K562 (cell line): ENCODE measurements around the gene PDE9A. TPM values are rescaled to one million over a fixed set of nuclear protein-coding genes. Genes with fewer than 3 reads are reported as not detected.

Experiments used
- ATAC-seq: fragments of 200-7000 bp; cut with Tn5 transposase; 3 replicates; pipeline ENCODE4 v1.9.1; 2020; ENCODE audit warnings: moderate library complexity
- BruUV-seq: library from RNA; stranded (reverse); fragments of 400-500 nt; replicated peaks from 2 replicates; lab custom pipeline; 2021; lab: Mats Ljungman, UMichigan
- CTCF ChIA-PET: fragments of 300-600 bp; formaldehyde crosslinking; extraction: SDS; loops from one replicate; lab custom pipeline; 2021; ENCODE audit warnings: low intra/inter-chr PET ratio; lab: Yijun Ruan, JAX
- POLR2A ChIA-PET: fragments of 300-600, 350-650 bp; sonication (Branson Sonifier 250); formaldehyde crosslinking; extraction: SDS; loops from one replicate; lab custom pipeline; 2021; ENCODE audit warnings: antibody characterized with exemption, inconsistent platforms; lab: Yijun Ruan, JAX
- DNase-seq, 4 experiments: peaks; one replicate each; pipeline versions ENCODE4 v3.0.0 to v3.0.0-alpha.2; 2011 to 2018; ENCODE audit warnings: low spot score in 3 of 4, mixed read lengths in 3 of 4; ENCODE audit errors: extremely low read depth in 1 of 4
- FAIRE-seq: peaks from 2 replicates; lab custom pipeline; 2011; peaks lifted over from hg19 to GRCh38; lab: Jason Lieb, UNC
- H2AFZ ChIP-seq: 2 replicates; pipeline ENCODE4 v1.6.0; 2011; ENCODE audit warnings: low read depth, low read length, control low read depth, inconsistent platforms
- H3K27ac ChIP-seq: fragments of 200-600 bp; 3 replicates; pipeline ENCODE4 v1.8.0; 2011; ENCODE audit warnings: low read depth, mild to moderate bottlenecking, control low read depth, inconsistent platforms, low read length, moderate library complexity, mixed read lengths; ENCODE audit errors: extremely low read depth
- H3K27me3 ChIP-seq, 2 experiments: fragments of 300-600 bp in 1 of 2; 2 replicates in 1 of 2; 3 replicates in 1 of 2; pipeline versions ENCODE4 v1.6.0 to v1.8.0; 2011; ENCODE audit warnings: inconsistent platforms in 2 of 2, low read length in 2 of 2, mild to moderate bottlenecking in 1 of 2, mixed read lengths in 1 of 2, moderate library complexity in 1 of 2; ENCODE audit not compliant: control insufficient read depth in 2 of 2, insufficient read depth in 2 of 2
- H3K36me3 ChIP-seq: fragments of 300-600 bp; 3 replicates; pipeline ENCODE4 v1.8.0; 2011; ENCODE audit warnings: mild to moderate bottlenecking, low read length, inconsistent platforms; ENCODE audit not compliant: control insufficient read depth, insufficient read depth
- H3K4me1 ChIP-seq, 2 experiments: fragments of 200-600 bp in 1 of 2; replicated peaks in 1 of 2; 2 replicates in 1 of 2; 3 replicates in 1 of 2; pipeline versions ENCODE4 v1.5.1 to v1.8.0; 2011; ENCODE audit warnings: inconsistent platforms in 2 of 2, low read length in 2 of 2, mild to moderate bottlenecking in 1 of 2, mixed read lengths in 1 of 2, moderate library complexity in 1 of 2; ENCODE audit not compliant: control insufficient read depth in 2 of 2, insufficient read depth in 2 of 2
- H3K4me2 ChIP-seq: 2 replicates; pipeline ENCODE4 v1.6.1; 2011; ENCODE audit warnings: low read length, control low read depth, inconsistent platforms, mixed read lengths; ENCODE audit not compliant: insufficient read depth
- H3K4me3 ChIP-seq: fragments of 200-600 bp; sonication (generic), shearing (Covaris generic); 2 replicates; pipeline ENCODE4 v1.5.1; 2016; ENCODE audit warnings: control low read depth, inconsistent platforms
- H3K79me2 ChIP-seq: fragments of 200-600 bp; 3 replicates; pipeline ENCODE4 v1.8.0; 2011; ENCODE audit warnings: low read length, inconsistent platforms; ENCODE audit not compliant: control insufficient read depth, insufficient read depth
- H3K9ac ChIP-seq, 2 experiments: 2 replicates each; pipeline versions ENCODE4 v1.6.0 to v1.6.1; 2011; ENCODE audit warnings: low read depth in 2 of 2, low read length in 2 of 2, control low read depth in 1 of 2, inconsistent platforms in 1 of 2, mild to moderate bottlenecking in 1 of 2, mixed read lengths in 1 of 2; ENCODE audit not compliant: insufficient read depth in 1 of 2
- H3K9me1 ChIP-seq: one replicate; pipeline ENCODE4 v1.6.0; 2011; ENCODE audit warnings: inconsistent platforms, mild to moderate bottlenecking, low read length, moderate library complexity; ENCODE audit not compliant: control insufficient read depth, insufficient read depth
- H3K9me3 ChIP-seq: replicated peaks from 2 replicates; pipeline ENCODE4 v1.5.1; 2011; ENCODE audit warnings: low read depth, low read length, inconsistent platforms; ENCODE audit not compliant: control insufficient read depth, insufficient read depth
- H4K20me1 ChIP-seq: replicated peaks from 2 replicates; pipeline ENCODE4 v1.6.1; 2011; ENCODE audit warnings: low read length, inconsistent platforms, mixed read lengths; ENCODE audit not compliant: control insufficient read depth, insufficient read depth
- CREB1 ChIP-seq, 2 experiments: sonication (generic) in 1 of 2; formaldehyde crosslinking in 1 of 2; IDR thresholded peaks; 2 replicates each; pipeline versions ENCODE4 v1.6.1 to v1.8.0; 2012 to 2022; ENCODE audit warnings: inconsistent platforms in 1 of 2, mild to moderate bottlenecking in 1 of 2, missing genetic modification reagents in 1 of 2, moderate library complexity in 1 of 2
- FUS ChIP-seq: fragments of 200-400 bp; formaldehyde crosslinking; optimal IDR thresholded peaks from 2 replicates; pipeline ENCODE3; 2017; ENCODE audit warnings: low read depth, low read length
- GABPB1 ChIP-seq: sonication (generic); formaldehyde crosslinking; IDR thresholded peaks from 2 replicates; pipeline ENCODE4 v1.8.0; 2022; ENCODE audit warnings: mild to moderate bottlenecking, missing genetic modification reagents
- IRF2 ChIP-seq: sonication (generic); formaldehyde crosslinking; IDR thresholded peaks from 2 replicates; pipeline ENCODE4 v1.8.1; 2022; ENCODE audit warnings: mild to moderate bottlenecking, missing genetic modification reagents
- KDM1A ChIP-seq, 2 experiments: fragments of 450-650 bp; IDR thresholded peaks; 2 replicates each; pipeline ENCODE4 v1.6.1; 2016; ENCODE audit warnings: mild to moderate bottlenecking in 2 of 2
- KDM2B ChIP-seq: fragments of 250-450 bp; sonication (Bioruptor Pico); IDR thresholded peaks from 2 replicates; pipeline ENCODE4 v1.8.0; 2021; ENCODE audit warnings: mild to moderate bottlenecking, moderate library complexity
- MECOM ChIP-seq: fragments of 250-450 bp; sonication (Bioruptor Pico); IDR thresholded peaks from 2 replicates; pipeline ENCODE4 v1.8.0; 2022; ENCODE audit warnings: inconsistent platforms
- MXD1 ChIP-seq: fragments of 250-450 bp; sonication (Bioruptor Pico); IDR thresholded peaks from 2 replicates; pipeline ENCODE4 v1.8.0; 2021; ENCODE audit warnings: borderline replicate concordance, mild to moderate bottlenecking, moderate library complexity; ENCODE audit not compliant: poor library complexity, severe bottlenecking
- PHTF2 ChIP-seq: fragments of 250-450 bp; sonication (Bioruptor Pico); IDR thresholded peaks from 2 replicates; pipeline ENCODE4 v1.5.0; 2021; ENCODE audit warnings: mild to moderate bottlenecking
- POLR2AphosphoS2 ChIP-seq: IDR thresholded peaks from 2 replicates; pipeline ENCODE4 v1.6.1; 2012; ENCODE audit warnings: low read length, improper control_type of control experiment
- SRSF7 ChIP-seq: fragments of 200-400 bp; formaldehyde crosslinking; optimal IDR thresholded peaks from 2 replicates; pipeline ENCODE3; 2017; ENCODE audit warnings: mild to moderate bottlenecking, low read depth, low read length
- ZBTB5 ChIP-seq: fragments of 450-650 bp; IDR thresholded peaks from 2 replicates; pipeline ENCODE4 v1.6.1; 2017; ENCODE audit warnings: antibody characterized with exemption
- ZNF197 ChIP-seq: fragments of 200-800 bp; sonication (Bioruptor generic); IDR thresholded peaks from 2 replicates; pipeline ENCODE4 v1.6.1; 2016; ENCODE audit warnings: low read depth, missing genetic modification characterization, missing compliant biosample characterization
- WGBS: fragments of 100-300 bp; shearing (Covaris generic); methylation state at CpG from one replicate; pipeline ENCODE4 v1.1.6; 2016; ENCODE audit warnings: low coverage, mixed read lengths; ENCODE audit not compliant: insufficient coverage; ENCODE audit errors: missing lambda C conversion rate; 5-methylcytosine and 5-hydroxymethylcytosine counted together
- in situ Hi-C: fragments of 300-500 bp; cut with MboI; formaldehyde crosslinking; loops from 4 replicates; pipeline ENCODE4 v1.15.0; 2018; ENCODE audit warnings: inconsistent platforms, mixed read lengths
- intact Hi-C: fragments of 100-400 bp; cut with micrococcal nuclease; formaldehyde crosslinking; loops from 2 replicates; pipeline ENCODE4 v1.14.2; 2022
- polyA plus RNA-seq, 8 experiments: library from polyadenylated mRNA; depleted of rRNA in 4 of 8; stranded (reverse) in 5 of 8; unstranded in 3 of 8; fragments of >200 nt; fragmentation: Nextera tagmentation in 2 of 8; fragmentation: Illumina TruSeq in 1 of 8; extraction: Ambion mirVana in 2 of 8; extraction: Trizol in 1 of 8; gene quantifications; 2 replicates each; pipeline versions ENCODE4 v1.2.1 to v1.2.3, GENCODE V29; 2011 to 2014; ENCODE audit warnings: inconsistent platforms in 1 of 8, missing spikeins in 1 of 8
- total RNA-seq, 7 experiments: library from RNA; depleted of rRNA in 6 of 7; stranded (reverse); fragments of >200 nt in 6 of 7; fragmentation: Illumina TruSeq in 2 of 7; extraction: Trizol in 2 of 7; gene quantifications; 2 replicates each; pipeline versions ENCODE4 v1.2.1 to v1.2.3, GENCODE V29; 2011 to 2021; ENCODE audit warnings: low replicate concordance in 1 of 7

Gene PDE9A
- total and polyA plus RNA-seq, 9 of the 15 experiments (the other 6 are each of a cell fraction or from before 2014, with no cell fraction given): 0.07 to 0.27 TPM; not detected in 7

- WGBS: 1% methylated on average over 9 of the region's 9 CpGs
- TF ChIP-seq FUS (no peak), ZNF197 (no peak), PHTF2 (CRISPR knock-in tag) (no peak), POLR2AphosphoS2 (no peak)
- no peaks in the 10 kb centered on the region for H4K20me1 ChIP-seq
- intact Hi-C loops (no loop called here), in situ Hi-C loops (no loop called here)
- POLR2A ChIA-PET: no interaction called here
- H3K9me3 ChIP-seq: no peaks in the 10 kb centered on the region
- no peak overlapping the region for H3K4me2 ChIP-seq
- H3K36me3 ChIP-seq: no peaks in the 10 kb centered on the region
- peaks cover 0 to 9% of the 10 kb centered on the region in 2 experiments; a peak in 1 of 5 replicates for H3K4me1 ChIP-seq
- H3K9ac ChIP-seq: no peak overlapping the region
- DNase-seq (no peak), ATAC-seq (no peak), FAIRE-seq (no peak)
- no peaks in the 10 kb centered on the region for H3K79me2 ChIP-seq
- H2AFZ ChIP-seq: no peak overlapping the region
- H3K27me3 ChIP-seq: peaks cover 39 to 75% of the 10 kb centered on the region in 2 experiments
- no peaks in the 10 kb centered on the region for H3K9me1 ChIP-seq
- H3K4me3 ChIP-seq: no peak overlapping the region
- no peak overlapping the region for H3K27ac ChIP-seq
- no TSS peak for BruUV-seq
- CTCF ChIA-PET: no interaction called here
Measured at GRCh38 chr21:42621819-42622177, 31.6 kb upstream of the PDE9A start.

- H3K4me1 ChIP-seq: peaks cover 0 to 4% of the 10 kb centered on the region in 2 experiments; a peak in 1 of 5 replicates
- H3K4me3 ChIP-seq: no peak overlapping the region
- no peak overlapping the region for H3K27ac ChIP-seq
- intact Hi-C loops: no loop called here
- H3K4me2 ChIP-seq: no peak overlapping the region
- no peak overlapping the region for H3K9ac ChIP-seq
- DNase-seq: no peak
- H3K36me3 ChIP-seq: no peaks in the 10 kb centered on the region
- no TSS peak for BruUV-seq
- peaks cover 34 to 72% of the 10 kb centered on the region in 2 experiments for H3K27me3 ChIP-seq
- no peaks in the 10 kb centered on the region for H3K9me1 ChIP-seq
- POLR2A ChIA-PET: no interaction called here
- no peaks in the 10 kb centered on the region for H3K79me2 ChIP-seq
- FAIRE-seq: no peak
- CTCF ChIA-PET: no interaction called here
- no peaks in the 10 kb centered on the region for H3K9me3 ChIP-seq
- ATAC-seq: no peak
- in situ Hi-C loops: no loop called here
- H2AFZ ChIP-seq: no peak overlapping the region
- H4K20me1 ChIP-seq: no peaks in the 10 kb centered on the region
- WGBS: 10% methylated on average over 7 of the region's 7 CpGs
- TF ChIP-seq GABPB1 (CRISPR knock-in tag): no peak
- no peak for TF ChIP-seq MECOM (CRISPR knock-in tag)
- no peak for TF ChIP-seq IRF2 (CRISPR knock-in tag)
- TF ChIP-seq MXD1 (CRISPR knock-in tag): no peak
- TF ChIP-seq CREB1 (IDR thresholded peaks at IDR 0.05): no peak
- TF ChIP-seq CREB1 (CRISPR knock-in tag; IDR thresholded peaks at IDR 0.05): no peak
- TF ChIP-seq SRSF7: no peak
- no peak for TF ChIP-seq ZBTB5
- no peak for TF ChIP-seq KDM1A (IDR thresholded peaks at IDR 0.05)
- no peak for TF ChIP-seq KDM2B (CRISPR knock-in tag)
Measured at GRCh38 chr21:42622284-42622683, 31.1 kb upstream of the PDE9A start.
